HG02938 (cell line): ENCODE results near the gene TBC1D9.

Experiments
- ATAC-seq: cut with Tn5 transposase; IDR thresholded peaks from one replicate; pipeline ENCODE4 v1.9.1; 2021; ENCODE audit warnings: mild to moderate bottlenecking, moderate library complexity; ENCODE audit not compliant: unreplicated experiment

The TBC1D9 gene

DNA sequence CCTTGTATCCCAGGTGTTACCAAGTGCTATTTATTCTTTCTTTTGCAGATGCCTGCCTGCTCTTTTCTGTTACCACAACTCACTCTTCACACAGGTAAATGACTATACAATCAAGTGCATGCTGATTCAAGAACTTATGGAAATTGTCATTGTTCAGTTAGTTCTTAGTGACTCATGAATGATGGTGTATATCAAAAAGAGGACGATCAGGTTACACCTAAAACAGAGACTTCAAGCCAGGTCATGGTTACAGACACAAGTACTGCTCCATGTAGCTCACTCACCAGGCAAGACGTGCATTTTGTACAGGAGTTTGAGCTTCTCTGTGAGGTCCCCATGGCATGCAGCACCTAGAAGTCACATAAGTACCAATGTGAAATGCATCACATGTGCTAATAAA lies 128.2 kb downstream of the TBC1D9 start:
- no peak for ATAC-seq

DNA sequence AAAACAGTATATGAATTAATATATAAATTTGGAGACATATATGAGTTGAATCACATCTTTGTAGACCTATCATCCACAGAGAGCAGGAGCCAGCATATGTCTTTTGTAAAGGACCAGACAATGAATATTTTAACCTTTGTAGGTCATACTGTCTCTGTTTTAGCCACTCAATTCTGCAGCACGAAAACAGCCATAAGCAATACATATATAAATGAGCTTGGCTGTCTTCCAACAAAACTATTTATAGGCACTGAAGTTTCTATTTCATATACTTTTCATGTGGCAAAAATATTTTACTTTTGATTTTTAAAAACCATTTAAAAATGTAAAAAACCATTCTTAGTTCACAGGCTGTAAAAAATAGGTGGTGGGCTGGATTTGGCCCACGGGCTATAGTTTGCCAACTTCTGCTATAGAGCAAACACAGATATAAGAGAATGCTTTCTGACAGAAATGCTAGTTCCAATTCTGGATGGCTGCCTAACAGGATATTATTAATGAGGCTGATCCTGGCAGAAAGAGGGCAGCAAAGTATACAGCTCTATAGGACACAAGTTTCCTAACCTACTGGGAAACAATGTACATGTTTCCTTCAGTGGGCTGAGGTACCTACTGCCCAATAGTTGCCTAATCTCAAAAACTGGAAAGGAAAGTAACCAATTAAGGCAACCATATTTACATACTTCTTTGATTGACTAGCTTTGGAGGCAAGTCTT lies 129.4 kb downstream of the TBC1D9 start:
- no peak for ATAC-seq

DNA sequence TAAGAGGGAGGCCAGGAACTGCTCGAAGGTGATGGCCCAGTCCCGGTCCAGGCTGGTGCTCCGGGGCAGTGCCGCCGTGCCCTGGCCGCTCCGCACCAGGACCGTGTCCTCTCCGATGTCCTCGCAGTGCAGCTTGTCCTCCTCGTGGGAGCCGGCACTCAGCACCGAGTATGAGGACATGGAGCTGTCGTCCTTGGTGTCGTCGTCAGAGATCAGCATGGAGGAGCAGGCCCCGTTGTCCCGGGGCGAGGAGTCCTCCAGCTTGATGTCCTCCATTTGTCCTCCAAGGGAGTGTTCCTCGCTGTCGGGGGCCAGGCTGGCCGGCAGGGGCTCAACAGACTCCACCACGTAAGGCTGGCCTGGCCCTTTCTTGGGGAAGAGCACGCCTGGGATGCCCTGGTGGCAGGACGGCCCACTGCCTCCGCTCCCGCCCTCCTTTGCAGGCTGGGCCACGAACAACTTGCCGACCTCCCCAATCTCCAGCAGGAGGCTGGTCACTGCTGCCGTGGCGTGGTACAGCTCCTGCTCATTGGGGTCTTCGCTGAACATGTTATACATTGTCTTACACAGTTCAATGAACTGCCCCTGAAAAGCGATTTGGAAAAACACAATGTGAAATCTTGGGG lies 133.7 kb downstream of the TBC1D9 start:
- ATAC-seq, result no peak

DNA sequence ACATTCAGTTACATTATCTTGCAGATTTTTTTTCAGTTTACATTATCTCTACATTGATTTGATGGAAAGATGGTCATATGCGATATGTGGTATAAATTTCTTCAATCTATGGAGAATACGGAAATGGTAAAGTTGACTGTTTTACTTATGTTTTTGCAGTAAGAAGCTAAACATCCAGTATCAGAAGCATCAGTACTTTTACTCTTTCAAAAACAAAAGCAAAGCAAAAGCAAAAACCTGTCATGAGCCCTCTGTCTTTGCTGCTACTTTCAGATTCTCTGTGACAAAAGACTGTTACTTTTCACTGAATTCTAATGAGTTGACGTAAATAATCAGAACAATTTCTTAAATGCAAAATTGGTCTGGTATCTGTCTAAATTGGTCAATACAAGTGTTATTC lies 135.0 kb downstream of the TBC1D9 start:
- no peak for ATAC-seq

DNA sequence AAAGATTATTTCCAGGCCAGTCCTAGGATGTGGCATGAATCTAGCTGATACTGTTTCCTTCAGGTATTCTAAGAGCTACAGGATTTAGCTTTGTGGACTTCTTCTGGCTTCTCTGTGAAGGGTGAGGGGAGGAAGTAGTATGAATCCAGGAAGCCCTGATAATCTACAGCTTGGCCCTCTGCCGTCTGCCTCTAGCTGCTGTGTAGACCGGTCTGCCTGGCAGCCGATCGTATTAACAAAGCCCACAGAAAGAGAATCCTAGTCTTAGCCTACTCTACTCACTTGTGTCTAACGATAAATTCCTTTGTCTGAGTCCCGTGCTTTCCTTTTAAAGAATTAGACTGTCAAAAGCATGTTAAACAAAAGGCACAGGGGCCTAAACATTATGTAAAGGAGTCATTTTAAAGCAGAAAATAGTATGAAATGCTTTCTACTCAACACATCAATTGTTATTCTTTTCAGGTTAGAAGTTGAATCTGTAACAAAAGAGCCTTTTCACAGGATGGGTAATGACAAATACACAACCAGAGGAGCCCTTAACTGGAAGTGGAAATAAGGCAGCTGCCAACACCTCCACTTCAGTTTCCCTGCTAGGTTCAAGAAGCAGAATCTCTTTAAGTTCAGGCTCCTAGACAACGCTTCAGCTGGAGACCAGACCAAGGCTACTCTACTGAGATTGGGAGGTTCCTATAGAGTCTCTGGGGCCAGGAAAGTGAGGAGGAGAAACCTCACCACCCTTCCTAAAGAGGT lies 138.5 kb downstream of the TBC1D9 start:
- no peak for ATAC-seq

DNA sequence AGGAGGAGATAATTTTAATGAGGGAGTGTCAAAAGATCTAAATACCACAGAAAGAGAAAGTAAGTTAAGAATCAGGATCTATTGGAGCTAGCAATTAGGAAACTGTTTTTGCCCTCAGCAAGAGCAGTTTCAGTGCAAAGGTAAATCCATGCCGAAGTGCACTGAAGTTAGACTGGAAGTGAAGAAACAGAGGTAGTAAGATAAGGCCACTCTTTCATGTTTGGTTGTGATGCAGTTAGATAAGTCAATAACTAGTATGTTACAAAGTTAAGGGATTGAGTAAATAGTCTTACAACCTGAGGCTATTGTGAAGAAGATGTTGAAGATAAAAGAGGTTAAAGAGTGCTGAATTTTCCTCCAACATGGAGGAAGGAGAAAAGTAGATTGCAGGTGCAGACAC lies 140.7 kb downstream of the TBC1D9 start:
- no peak for ATAC-seq

DNA sequence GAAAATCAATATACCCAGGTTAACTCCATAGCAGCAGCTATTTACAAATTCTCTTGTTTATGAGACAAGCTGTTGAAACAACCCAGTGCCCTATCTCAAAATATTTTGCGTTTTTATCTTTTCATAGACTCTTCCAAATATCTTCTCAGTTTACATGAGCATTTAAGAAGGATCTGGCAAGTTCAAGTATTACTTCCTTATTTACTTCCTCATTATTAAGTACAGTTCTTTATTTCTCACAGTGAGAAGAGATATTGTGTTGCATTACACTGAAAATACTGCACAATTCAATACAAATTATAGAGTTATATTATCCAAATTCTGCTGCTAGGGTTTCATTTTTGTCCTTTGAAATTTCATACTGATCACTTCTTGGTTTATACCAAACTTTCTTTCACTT lies 143.8 kb downstream of the TBC1D9 start:
- no peak for ATAC-seq

DNA sequence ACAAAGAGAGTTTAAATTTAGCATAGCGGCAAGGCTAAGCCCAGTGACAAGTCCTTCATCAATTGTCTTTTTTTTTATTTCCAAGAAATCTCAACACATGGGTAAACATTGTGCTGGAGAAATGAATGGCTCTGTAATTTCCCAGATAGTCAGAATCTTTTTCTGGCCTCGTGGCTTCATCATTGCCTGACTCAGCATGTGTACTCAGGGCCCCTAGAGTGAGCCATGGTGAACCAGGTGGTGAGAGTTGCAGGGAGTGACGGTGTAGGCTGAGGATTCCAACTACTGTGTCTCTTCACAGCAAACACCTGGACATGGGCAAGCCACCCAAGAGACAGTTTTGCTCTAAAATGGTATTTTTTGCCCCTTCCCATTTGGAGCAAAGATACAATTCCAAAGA lies 144.3 kb downstream of the TBC1D9 start:
- no peak for ATAC-seq

DNA sequence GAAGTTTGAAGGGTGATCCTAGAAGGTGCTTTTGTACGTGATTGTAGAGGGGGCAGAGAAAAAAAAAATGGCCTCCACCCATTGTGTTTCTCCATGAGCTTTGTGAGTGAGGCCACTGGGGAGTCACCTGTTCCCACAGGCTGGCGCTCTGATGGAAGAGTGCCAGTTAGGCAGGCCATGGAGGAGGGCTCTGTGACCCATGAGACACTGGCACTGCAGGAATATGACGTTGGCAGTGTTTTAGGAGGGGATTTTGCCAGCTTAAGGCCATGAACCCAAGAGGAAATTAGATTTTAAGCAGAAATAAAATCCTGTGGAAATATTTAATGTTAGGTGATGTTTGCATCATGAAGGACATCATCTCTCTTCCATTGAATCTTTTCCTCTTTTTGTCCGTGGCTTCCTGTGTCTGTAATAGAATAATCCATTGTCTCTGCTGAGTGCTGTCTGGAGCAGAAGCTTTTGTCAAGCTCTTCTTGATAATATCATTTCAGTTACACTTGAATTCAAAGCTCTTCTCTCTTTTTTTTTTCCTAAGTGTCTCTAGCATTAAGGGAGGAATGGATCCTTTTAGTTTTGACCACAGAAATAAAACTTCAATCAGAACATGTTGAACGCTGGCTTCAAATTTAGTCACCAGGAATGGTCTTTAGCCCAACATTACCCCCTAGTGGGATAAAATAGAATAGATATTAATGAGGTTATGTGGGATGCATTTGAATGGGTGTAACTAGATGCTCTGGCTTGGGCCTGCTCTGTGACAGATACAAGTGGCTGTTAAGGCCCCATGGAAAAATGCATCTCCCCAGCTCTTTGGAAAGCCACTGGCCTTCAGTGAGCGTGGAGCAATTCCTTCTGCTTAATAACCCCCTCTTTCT lies 146.4 kb downstream of the TBC1D9 start:
- peak; percentile 89 for ATAC-seq

DNA sequence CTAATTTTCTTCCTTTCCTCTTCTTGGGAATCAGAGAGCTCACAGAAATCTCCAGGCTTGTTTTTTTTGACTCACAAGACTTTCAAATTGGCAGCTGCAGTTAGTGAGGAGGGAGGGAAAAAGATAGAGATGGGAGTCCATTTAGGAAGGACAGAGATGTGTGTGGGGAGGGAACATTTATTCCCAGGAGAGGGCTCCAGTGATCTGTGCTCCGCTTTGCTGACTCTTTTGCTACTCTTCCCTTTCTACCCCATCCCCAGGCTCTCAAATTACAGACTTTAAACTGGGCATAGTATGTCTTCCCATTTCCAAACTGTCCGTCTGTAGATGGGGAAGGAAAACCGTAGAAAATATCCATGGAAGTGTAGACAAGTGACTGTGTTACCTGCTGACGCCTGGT lies 148.3 kb downstream of the TBC1D9 start:
- ATAC-seq, result no peak

DNA sequence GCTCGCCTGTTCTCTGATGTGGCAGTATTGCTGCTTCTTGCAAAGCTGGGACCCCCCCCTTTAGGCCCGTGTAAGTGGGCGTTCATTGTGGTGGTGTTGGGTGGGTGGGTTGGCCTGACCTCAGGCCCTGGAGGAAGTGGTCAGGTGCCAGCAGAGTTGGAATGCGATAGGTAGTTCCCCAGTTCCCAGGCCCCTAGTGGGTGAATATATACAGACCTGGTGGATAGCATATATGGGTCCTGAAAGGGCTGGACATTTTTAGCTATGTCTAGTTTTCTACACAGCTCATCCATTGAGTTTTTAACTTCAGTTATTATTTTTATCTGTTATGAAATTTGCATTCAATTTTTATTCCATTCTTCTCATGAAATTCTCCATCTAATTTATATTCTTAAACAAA lies 151.6 kb downstream of the TBC1D9 start:
- ATAC-seq, result no peak

DNA sequence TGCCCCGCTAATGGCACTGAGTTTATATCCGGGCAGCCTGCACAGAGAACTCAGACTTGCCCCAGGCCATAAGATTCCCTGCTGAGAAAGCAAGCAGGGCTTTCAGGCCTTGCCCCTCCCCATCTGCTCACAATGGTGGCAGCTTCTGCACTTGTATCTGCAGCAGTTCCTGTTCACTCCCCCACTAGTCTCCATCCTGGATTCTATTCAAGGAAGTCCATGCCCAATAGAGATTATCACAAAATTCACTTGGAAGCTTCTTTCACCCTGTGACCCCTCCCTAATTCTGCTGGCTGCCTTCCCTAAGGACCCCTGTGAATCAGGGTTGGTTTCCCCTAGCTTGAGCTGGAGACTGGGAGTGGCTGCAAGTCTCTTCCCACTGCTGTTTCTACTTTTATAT lies 152.9 kb downstream of the TBC1D9 start:
- no peak for ATAC-seq

DNA sequence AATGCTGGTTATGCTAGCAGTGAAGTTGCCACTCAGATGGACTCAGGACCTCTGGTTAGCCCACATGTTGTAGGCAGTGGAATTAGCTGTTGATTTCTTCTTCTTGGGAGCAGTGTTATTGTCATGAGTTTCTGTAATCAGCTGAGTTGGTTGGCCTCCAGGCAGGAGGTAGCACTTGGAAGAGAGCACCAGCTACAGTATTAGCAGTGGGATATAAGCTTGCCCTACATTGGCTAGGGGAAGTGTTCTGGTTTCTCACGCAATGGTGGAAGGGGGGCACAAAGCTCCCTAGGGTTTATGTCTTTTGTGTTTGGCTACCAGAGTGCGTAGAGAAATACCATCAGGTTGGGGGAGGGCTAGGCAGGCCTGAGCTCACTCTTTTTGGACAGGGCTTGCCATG lies 153.5 kb downstream of the TBC1D9 start:
- no peak for ATAC-seq

DNA sequence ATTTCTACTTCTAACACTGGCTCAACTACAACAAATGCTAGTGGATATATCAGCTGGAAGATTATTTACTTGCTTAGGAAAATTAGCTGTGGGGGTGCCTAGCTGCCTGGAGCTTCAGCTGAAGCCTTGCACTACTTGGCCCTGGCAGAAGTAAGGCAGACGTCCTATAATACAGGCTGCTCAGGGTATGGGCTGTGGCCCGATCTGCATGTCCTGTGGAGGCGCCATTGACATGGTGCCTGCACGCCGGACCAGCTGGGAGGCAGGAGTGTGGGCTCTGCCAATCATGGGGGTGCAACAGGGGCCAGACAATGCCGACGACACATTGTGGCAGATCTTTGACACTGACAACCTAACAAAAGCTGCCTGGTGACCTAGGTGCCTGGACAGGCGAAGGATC lies 155.8 kb downstream of the TBC1D9 start:
- no peak for ATAC-seq

DNA sequence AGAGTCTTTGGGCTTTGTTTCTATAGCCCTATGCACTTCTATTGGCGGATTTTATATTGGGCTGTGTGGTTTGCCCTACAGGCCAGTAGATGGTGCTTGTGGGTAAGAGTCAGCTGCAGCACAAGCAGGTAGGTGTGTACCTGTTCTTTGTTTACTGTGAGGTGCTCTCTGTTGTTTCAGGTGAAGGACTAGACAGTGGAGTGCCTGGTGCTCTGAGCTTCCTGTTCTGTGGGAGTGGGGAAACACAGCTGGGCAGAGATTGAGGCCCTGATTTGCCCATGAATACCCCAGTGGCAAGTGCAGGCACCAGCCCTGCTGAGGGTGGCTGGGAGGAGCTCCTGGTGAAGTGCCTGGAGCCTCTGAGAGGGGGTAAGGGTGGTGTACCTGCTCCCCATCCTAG lies 161.1 kb downstream of the TBC1D9 start:
- no peak for ATAC-seq

DNA sequence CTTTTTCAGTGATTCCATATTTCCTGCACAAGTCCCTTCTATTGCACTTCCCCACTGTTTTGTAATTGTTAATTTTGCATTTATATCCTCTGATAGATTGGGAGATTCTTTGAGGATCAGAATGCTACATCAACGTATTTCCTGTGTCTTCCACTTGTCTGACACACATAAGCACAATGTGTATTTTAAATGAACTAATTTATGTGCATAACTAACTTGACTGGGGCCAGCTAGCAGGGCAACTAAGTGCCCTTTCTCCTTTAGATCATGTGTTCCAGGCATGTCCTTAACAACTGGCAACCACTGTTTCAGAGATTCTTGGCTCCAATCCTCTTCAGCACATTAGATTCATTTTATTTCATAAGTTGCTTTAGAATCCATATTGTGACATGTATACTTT lies 171.7 kb downstream of the TBC1D9 start:
- ATAC-seq, result no peak

DNA sequence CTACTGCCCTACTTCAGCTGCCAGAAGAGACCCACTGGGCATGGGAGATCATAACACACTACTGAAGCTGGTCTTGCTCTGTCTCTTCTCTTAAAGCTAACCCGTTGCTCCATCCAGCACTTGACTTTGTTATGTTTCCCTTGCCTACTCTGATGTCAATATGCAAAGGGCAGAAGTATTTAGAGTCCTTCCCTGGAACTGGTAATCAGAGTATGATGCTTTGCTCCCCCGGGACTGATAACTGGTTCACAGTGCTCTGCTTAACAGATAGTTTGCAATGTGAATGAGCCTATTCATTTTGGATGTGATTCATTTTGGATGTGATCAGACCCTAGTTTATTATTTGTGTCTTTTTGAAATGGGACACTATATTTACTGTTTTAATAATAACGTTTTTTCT lies 175.1 kb downstream of the TBC1D9 start:
- ATAC-seq, result no peak

DNA sequence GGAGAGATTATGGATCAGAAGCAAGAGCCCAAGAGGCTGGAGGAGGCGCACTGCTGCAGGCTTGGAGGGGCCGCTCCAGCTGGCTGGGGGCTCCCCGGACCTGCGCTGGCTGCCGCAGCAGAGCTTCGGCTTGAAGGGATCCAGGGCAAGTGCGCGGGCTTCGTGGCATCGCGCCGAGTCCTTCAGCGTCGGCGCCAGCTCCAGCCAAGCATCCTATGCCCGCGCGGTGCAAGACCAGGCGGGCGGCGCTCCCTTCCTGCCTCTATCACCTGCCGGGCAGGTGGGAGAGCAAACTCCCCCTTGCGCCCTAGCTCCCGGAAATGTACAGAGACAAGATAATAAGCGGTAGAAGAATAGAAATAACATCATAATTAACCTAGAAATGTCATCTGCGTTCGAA lies 176.9 kb downstream of the TBC1D9 start:
- no peak for ATAC-seq

DNA sequence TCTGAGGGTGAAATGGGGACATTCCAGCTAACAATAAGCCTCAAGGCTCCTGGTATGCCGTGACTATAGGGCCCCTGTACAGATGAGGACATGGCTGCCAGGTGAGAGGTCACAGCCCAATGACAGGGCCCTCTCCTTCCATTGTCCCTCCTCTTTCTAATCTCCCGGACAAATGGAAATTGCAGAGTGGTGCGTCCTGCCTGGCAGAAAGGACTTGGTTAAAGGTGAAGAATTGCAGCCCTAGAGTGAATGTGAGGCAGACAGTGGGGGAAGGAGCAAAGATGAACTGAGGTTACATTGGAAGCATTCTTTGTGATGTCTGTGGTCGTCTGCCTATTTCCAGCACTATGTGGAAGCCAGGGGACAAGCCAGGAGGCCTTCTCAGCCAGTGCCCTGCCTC lies 180.7 kb downstream of the TBC1D9 start:
- ATAC-seq, result no peak

DNA sequence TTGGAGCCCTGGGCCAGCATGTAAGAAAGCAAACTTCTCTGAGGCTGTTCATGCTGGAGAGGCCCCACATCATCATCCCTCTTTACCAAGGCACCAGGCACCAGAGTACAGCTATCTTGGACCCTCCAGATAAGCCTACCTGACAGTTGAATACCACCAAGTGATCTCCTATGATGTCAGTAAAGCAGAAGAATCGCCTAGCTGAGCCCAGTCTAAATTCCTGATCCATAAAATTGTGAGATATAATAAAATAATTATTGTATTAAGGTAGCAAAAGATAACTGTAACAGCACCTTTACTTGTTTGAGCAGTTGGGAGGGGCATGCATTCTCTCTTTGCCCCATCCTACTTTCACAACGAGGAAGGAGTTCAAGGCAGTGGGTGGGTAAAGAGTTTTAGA lies 184.6 kb downstream of the TBC1D9 start:
- no peak for ATAC-seq
